Psoas muscle (tissue), 8 donors: ENCODE results near the gene IFITM1. TPM values are rescaled to one million over a fixed set of nuclear protein-coding genes. Genes with fewer than 3 reads are reported as not detected.

Experiments used
- ATAC-seq, 4 donors: fragments of 200-7000 bp; cut with Tn5 transposase; one replicate each; pipeline ENCODE4 v1.9.1; 2020; ENCODE audit warnings: moderate library complexity in 3 of 4, mild to moderate bottlenecking in 2 of 4
- DNase-seq, 2 donors: peaks; one replicate each; pipeline ENCODE4 v3.0.0-alpha.2; 2020
- H3K27ac ChIP-seq: fragments of 200-600 bp; one replicate; pipeline ENCODE4 v1.8.0; 2022
- H3K27me3 ChIP-seq, 3 donors: fragments of 200-600 bp in 1 of 3; one replicate each; pipeline versions ENCODE4 v1.6.1 to v1.8.0; 2013 to 2022; ENCODE audit warnings: low read length in 2 of 3, mild to moderate bottlenecking in 2 of 3, moderate library complexity in 1 of 3; ENCODE audit not compliant: insufficient read depth in 3 of 3
- H3K36me3 ChIP-seq, 2 donors: fragments of 200-600 bp in 1 of 2; one replicate each; pipeline versions ENCODE4 v1.6.1 to v1.8.0; 2013 to 2022; ENCODE audit warnings: low read depth in 1 of 2, mild to moderate bottlenecking in 1 of 2, moderate library complexity in 1 of 2; ENCODE audit not compliant: insufficient read depth in 1 of 2
- H3K4me1 ChIP-seq: fragments of 200-600 bp; one replicate; pipeline ENCODE4 v1.8.0; 2022
- H3K4me3 ChIP-seq: fragments of 200-600 bp; one replicate; pipeline ENCODE4 v1.8.0; 2022; ENCODE audit warnings: mild to moderate bottlenecking
- H3K9me3 ChIP-seq: fragments of 200-600 bp; one replicate; pipeline ENCODE4 v1.8.0; 2022
- WGBS, 3 donors: extraction: QIAGEN DNeasy Blood & Tissue Kit; methylation state at CpG; one replicate each; pipeline versions ENCODE4 v1.1.6 to v1.1.7; 2013; 5-methylcytosine and 5-hydroxymethylcytosine counted together
- intact Hi-C, 2 donors: fragments of 100-400 bp; cut with DNase I; formaldehyde crosslinking; loops; one replicate each; pipeline versions ENCODE4 v1.11.0 to v1.14.2; 2022
- polyA plus RNA-seq, 3 donors: library from polyadenylated mRNA; stranded (reverse); fragments of 200-250 nt; gene quantifications; one replicate each; pipeline ENCODE4 v1.2.3, GENCODE V29; 2013
- total RNA-seq, 4 donors: library from RNA; stranded (reverse); fragmentation: NEBNext Ultra II Directional in 2 of 4; extraction: Animal tissue kit (Norgen Biotek cat#: 25700) in 2 of 4; gene quantifications; one replicate each; pipeline versions ENCODE4 v1.2.1 to v1.2.4, GENCODE V29; 2021 to 2023
- TF ChIP-seq, protein P1 (sequence below): fragments of 200-600 bp; IDR thresholded peaks from one replicate; pipeline ENCODE4 v1.8.0; 2022; ENCODE audit warnings: antibody characterized with exemption
- donor health status: healthy with polysubstance abuse.
- donor health status: DM: no; HTN: no; CAD: no; lungs with moderate emphysema.
- donor health status: Bipolar disorder and iron deficiency.
- donor health status: healthy.
- donor health status: DM: yes; HTN: yes; CAD: no.
- donor health status: DM: no; HTN: no; CAD: no.
- donor health status: DM: no; HTN: no; CAD: no.
- donor health status: DM: yes; HTN: yes; CAD: no.

Gene IFITM1
- total and polyA plus RNA-seq, 7 donors = 39.7 to 107 (median 69.7) TPM

DNA sequence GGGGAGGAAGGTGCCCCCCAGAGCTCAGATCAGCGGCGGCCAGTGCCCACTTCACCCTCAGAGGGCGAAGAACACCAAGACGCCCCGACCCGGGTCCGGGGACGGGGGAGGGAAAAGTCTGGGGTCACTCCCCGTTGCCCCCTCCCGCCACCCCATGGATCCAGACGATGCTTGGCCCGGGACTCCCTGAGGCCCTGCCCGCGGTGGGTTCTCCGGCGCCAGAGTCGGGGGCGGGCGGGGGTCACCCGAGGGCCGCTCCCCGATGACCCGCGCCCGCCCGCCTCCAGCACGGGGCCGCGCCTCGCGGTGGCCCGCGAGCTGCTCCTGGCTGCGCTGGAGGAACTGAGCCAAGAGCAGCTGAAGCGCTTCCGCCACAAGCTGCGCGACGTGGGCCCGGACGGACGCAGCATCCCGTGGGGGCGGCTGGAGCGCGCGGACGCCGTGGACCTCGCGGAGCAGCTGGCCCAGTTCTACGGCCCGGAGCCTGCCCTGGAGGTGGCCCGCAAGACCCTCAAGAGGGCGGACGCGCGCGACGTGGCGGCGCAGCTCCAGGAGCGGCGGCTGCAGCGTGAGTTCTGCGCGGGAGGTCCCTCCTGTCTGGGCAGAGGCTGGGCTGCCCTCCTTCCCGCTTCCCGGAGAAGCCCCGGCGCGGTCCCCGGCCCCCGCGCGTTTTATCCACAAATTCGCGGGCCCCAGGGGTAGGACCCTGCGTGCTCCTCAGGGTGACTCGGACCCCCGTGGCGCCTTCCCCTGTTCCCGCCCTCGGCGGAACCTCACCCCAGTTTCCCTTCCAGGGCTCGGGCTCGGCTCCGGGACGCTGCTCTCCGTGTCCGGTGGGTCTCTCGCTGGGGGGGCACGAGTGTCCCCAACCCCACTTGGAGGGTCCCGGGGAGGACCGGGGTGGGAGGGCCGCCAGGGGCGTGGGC is 34.5 kb upstream of the IFITM1 start:
- no peak overlapping the region for H3K27ac ChIP-seq
- DNase-seq = peak in 1 of 2 donors; percentile 55
- peak overlapping the region; percentile 28 for H3K4me3 ChIP-seq
- TF ChIP-seq, protein P1, sequence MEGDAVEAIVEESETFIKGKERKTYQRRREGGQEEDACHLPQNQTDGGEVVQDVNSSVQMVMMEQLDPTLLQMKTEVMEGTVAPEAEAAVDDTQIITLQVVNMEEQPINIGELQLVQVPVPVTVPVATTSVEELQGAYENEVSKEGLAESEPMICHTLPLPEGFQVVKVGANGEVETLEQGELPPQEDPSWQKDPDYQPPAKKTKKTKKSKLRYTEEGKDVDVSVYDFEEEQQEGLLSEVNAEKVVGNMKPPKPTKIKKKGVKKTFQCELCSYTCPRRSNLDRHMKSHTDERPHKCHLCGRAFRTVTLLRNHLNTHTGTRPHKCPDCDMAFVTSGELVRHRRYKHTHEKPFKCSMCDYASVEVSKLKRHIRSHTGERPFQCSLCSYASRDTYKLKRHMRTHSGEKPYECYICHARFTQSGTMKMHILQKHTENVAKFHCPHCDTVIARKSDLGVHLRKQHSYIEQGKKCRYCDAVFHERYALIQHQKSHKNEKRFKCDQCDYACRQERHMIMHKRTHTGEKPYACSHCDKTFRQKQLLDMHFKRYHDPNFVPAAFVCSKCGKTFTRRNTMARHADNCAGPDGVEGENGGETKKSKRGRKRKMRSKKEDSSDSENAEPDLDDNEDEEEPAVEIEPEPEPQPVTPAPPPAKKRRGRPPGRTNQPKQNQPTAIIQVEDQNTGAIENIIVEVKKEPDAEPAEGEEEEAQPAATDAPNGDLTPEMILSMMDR = no peak
- H3K4me1 ChIP-seq = no peaks in the 10 kb centered on the region
- intact Hi-C loops = no loop called here
- H3K9me3 ChIP-seq = no peaks in the 10 kb centered on the region
- peaks cover 0 to 59% (median 42%) of the 10 kb centered on the region in 3 donors for H3K27me3 ChIP-seq
- WGBS, 3 donors = 8 to 15% (median 9%) methylated on average over 72 to 97 of the region's 97 CpGs
- peak in 1 of 4 donors; percentile 41 for ATAC-seq
- H3K36me3 ChIP-seq = no peaks in the 10 kb centered on the region

DNA sequence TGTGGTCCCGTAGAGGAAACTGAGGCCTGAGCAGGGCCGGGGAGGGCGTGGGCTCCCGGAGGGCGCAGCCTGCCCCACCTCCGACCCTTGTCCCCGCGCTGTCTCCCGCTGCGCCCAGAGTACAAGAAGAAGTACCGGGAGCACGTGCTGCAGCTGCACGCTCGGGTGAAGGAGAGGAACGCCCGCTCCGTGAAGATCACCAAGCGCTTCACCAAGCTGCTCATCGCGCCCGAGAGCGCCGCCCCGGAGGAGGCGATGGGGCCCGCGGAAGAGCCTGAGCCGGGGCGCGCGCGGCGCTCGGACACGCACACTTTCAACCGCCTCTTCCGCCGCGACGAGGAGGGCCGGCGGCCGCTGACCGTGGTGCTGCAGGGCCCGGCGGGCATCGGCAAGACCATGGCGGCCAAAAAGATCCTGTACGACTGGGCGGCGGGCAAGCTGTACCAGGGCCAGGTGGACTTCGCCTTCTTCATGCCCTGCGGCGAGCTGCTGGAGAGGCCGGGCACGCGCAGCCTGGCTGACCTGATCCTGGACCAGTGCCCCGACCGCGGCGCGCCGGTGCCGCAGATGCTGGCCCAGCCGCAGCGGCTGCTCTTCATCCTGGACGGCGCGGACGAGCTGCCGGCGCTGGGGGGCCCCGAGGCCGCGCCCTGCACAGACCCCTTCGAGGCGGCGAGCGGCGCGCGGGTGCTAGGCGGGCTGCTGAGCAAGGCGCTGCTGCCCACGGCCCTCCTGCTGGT is 33.7 kb upstream of the IFITM1 start:
- Histone ChIP-seq H3K4me1 (no peaks in the 10 kb centered on the region), H3K27ac (no peak overlapping the region), H3K9me3 (no peaks in the 10 kb centered on the region), H3K4me3 (peak overlapping the region; percentile 28), H3K27me3 (peaks cover 0 to 59% (median 42%) of the 10 kb centered on the region in 3 donors), H3K36me3 (no peaks in the 10 kb centered on the region)
- DNase-seq (peak in 1 of 2 donors; percentile 55), ATAC-seq (peak; percentile 20 to 32 (median 30))
- TF ChIP-seq, protein P1 = no peak
- intact Hi-C loops = no loop called here
- 1 to 3% (median 2%) methylated on average over 48 to 85 of the region's 85 CpGs for WGBS, 3 donors

DNA sequence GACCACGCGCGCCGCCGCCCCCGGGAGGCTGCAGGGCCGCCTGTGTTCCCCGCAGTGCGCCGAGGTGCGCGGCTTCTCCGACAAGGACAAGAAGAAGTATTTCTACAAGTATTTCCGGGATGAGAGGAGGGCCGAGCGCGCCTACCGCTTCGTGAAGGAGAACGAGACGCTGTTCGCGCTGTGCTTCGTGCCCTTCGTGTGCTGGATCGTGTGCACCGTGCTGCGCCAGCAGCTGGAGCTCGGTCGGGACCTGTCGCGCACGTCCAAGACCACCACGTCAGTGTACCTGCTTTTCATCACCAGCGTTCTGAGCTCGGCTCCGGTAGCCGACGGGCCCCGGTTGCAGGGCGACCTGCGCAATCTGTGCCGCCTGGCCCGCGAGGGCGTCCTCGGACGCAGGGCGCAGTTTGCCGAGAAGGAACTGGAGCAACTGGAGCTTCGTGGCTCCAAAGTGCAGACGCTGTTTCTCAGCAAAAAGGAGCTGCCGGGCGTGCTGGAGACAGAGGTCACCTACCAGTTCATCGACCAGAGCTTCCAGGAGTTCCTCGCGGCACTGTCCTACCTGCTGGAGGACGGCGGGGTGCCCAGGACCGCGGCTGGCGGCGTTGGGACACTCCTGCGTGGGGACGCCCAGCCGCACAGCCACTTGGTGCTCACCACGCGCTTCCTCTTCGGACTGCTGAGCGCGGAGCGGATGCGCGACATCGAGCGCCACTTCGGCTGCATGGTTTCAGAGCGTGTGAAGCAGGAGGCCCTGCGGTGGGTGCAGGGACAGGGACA is 32.9 kb upstream of the IFITM1 start:
- TF ChIP-seq, protein P1 = no peak
- Histone ChIP-seq H3K4me1 (no peaks in the 10 kb centered on the region), H3K4me3 (peak overlapping the region; percentile 28), H3K9me3 (no peaks in the 10 kb centered on the region), H3K36me3 (no peaks in the 10 kb centered on the region), H3K27me3 (peaks cover 0 to 60% (median 48%) of the 10 kb centered on the region in 3 donors), H3K27ac (no peak overlapping the region)
- ATAC-seq (no peak), DNase-seq (peak in 1 of 2 donors; percentile 55)
- intact Hi-C loops = no loop called here
- 7 to 8% (median 7%) methylated on average over 75 to 79 of the region's 79 CpGs for WGBS, 3 donors

DNA sequence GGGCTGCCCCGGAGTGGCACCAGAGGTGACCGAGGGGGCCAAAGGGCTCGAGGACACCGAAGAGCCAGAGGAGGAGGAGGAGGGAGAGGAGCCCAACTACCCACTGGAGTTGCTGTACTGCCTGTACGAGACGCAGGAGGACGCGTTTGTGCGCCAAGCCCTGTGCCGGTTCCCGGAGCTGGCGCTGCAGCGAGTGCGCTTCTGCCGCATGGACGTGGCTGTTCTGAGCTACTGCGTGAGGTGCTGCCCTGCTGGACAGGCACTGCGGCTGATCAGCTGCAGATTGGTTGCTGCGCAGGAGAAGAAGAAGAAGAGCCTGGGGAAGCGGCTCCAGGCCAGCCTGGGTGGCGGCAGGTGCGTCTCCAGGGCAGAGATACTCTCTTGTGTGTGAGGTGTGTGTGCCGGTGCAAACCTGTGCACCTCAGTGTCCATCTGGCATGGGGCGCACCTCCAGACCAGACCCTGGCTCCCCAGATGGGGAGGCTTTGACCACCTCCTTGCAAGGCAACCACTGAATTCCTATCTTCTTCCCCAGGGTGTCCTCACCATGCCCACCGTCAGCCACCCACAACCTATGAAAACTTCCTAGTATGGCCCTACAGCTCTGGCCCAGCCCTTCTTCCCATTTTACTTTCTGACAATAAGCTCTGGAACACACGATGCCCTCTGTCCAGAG is 32.2 kb upstream of the IFITM1 start:
- no peak for ATAC-seq
- DNase-seq = peak in 1 of 2 donors; percentile 50
- Histone ChIP-seq H3K36me3 (no peaks in the 10 kb centered on the region), H3K4me1 (no peaks in the 10 kb centered on the region), H3K9me3 (no peaks in the 10 kb centered on the region), H3K4me3 (no peak overlapping the region), H3K27ac (no peak overlapping the region), H3K27me3 (peaks cover 0 to 67% (median 49%) of the 10 kb centered on the region in 3 donors)
- intact Hi-C loops = no loop called here
- TF ChIP-seq, protein P1 = no peak
- WGBS, 3 donors = 25 to 32% (median 30%) methylated on average over 24 to 26 of the region's 26 CpGs
